Ectodermal cell (in vitro differentiated cells): ENCODE results near the gene GPR17.

Source experiments
- H3K27ac ChIP-seq: 2 replicates; pipeline ENCODE4 v1.7.0; 2013; ENCODE audit warnings: mild to moderate bottlenecking, low read depth, low read length; ENCODE audit not compliant: insufficient read depth, poor library complexity, severe bottlenecking
- H3K27me3 ChIP-seq: 2 replicates; pipeline ENCODE4 v1.7.0; 2013; ENCODE audit warnings: mild to moderate bottlenecking, low read length; ENCODE audit not compliant: insufficient read depth, control insufficient read depth, poor library complexity, severe bottlenecking
- H3K36me3 ChIP-seq: one replicate; pipeline ENCODE4 v1.7.0; 2013; ENCODE audit warnings: low read length; ENCODE audit not compliant: control insufficient read depth, insufficient read depth
- H3K4me1 ChIP-seq: one replicate; pipeline ENCODE4 v1.7.0; 2013; ENCODE audit warnings: low read length; ENCODE audit not compliant: control insufficient read depth, insufficient read depth
- H3K4me3 ChIP-seq: 2 replicates; pipeline ENCODE4 v1.7.0; 2013; ENCODE audit warnings: low read depth, low read length, control low read depth; ENCODE audit not compliant: insufficient read depth
- H3K9me3 ChIP-seq: 2 replicates; pipeline ENCODE4 v1.7.0; 2013; ENCODE audit warnings: mild to moderate bottlenecking, low read length, moderate library complexity; ENCODE audit not compliant: control insufficient read depth
- WGBS, 2 experiments: methylation state at CpG; one replicate each; pipeline ENCODE4 v1.1.7; 2013; ENCODE audit warnings: missing lambda C conversion rate in 2 of 2; 5-methylcytosine and 5-hydroxymethylcytosine counted together

The GPR17 gene

GRCh38 chr2:127681976-127682857 is 36.3 kb downstream of the GPR17 start:
- H3K36me3 ChIP-seq = no peaks in the 10 kb centered on the region
- peaks cover 5% of the 10 kb centered on the region for H3K27me3 ChIP-seq
- H3K9me3 ChIP-seq = no peaks in the 10 kb centered on the region
- no peak overlapping the region for H3K27ac ChIP-seq
- H3K4me1 ChIP-seq = peaks cover 6% of the 10 kb centered on the region
- H3K4me3 ChIP-seq = no peak overlapping the region
- 86 to 93% methylated on average over 6 of the region's 6 CpGs for WGBS, 2 experiments

- no peaks in the 10 kb centered on the region for H3K27me3 ChIP-seq
- no peaks in the 10 kb centered on the region for H3K9me3 ChIP-seq
- H3K4me3 ChIP-seq = no peak overlapping the region
- H3K4me1 ChIP-seq = peaks cover 6% of the 10 kb centered on the region
- H3K27ac ChIP-seq = no peak overlapping the region
- no peaks in the 10 kb centered on the region for H3K36me3 ChIP-seq
Measured at GRCh38 chr2:127683056-127683455, 37.1 kb downstream of the GPR17 start.

GRCh38 chr2:127683757-127684156 is 37.8 kb downstream of the GPR17 start:
- peaks cover 6% of the 10 kb centered on the region for H3K4me1 ChIP-seq

GRCh38 chr2:127685410-127686080 is 39.6 kb downstream of the GPR17 start:
- WGBS, 2 experiments = 83 to 87% methylated on average over 8 of the region's 8 CpGs
- Histone ChIP-seq H3K27me3 (no peaks in the 10 kb centered on the region), H3K4me3 (no peak overlapping the region), H3K27ac (no peak overlapping the region), H3K36me3 (no peaks in the 10 kb centered on the region), H3K4me1 (peaks cover 6% of the 10 kb centered on the region), H3K9me3 (no peaks in the 10 kb centered on the region)

More at GRCh38 chr2:127683757-127684156, 37.8 kb downstream of the GPR17 start:
- no peaks in the 10 kb centered on the region for H3K36me3 ChIP-seq
- H3K27ac ChIP-seq = no peak overlapping the region
- WGBS, 2 experiments = 92 to 93% methylated on average over 15 of the region's 15 CpGs
- H3K4me3 ChIP-seq = no peak overlapping the region
- H3K9me3 ChIP-seq = no peaks in the 10 kb centered on the region
- H3K27me3 ChIP-seq = no peaks in the 10 kb centered on the region

- Histone ChIP-seq H3K4me3 (no peak overlapping the region), H3K9me3 (peaks cover 3% of the 10 kb centered on the region), H3K27ac (no peak overlapping the region), H3K36me3 (no peaks in the 10 kb centered on the region), H3K27me3 (no peaks in the 10 kb centered on the region), H3K4me1 (no peaks in the 10 kb centered on the region)
- WGBS, 2 experiments = 86% methylated on average over 1 of the region's 1 CpG; no CpG with 5 or more reads in 1 of the 2 experiments
Measured at GRCh38 chr2:127688405-127688804, 42.5 kb downstream of the GPR17 start.

GRCh38 chr2:127690696-127691095 is 44.7 kb downstream of the GPR17 start:
- no peaks in the 10 kb centered on the region for H3K36me3 ChIP-seq
- WGBS, 2 experiments = 78 to 82% methylated on average over 2 of the region's 2 CpGs

GRCh38 chr2:127694986-127695385 is 49.0 kb downstream of the GPR17 start:
- H3K27ac ChIP-seq = no peak overlapping the region
- 94% methylated on average over 9 of the region's 9 CpGs for WGBS, 2 experiments
- no peaks in the 10 kb centered on the region for H3K36me3 ChIP-seq
- peaks cover 3% of the 10 kb centered on the region for H3K9me3 ChIP-seq
- no peak overlapping the region for H3K4me3 ChIP-seq
- H3K27me3 ChIP-seq = peaks cover 4% of the 10 kb centered on the region
- no peaks in the 10 kb centered on the region for H3K4me1 ChIP-seq

More at GRCh38 chr2:127690696-127691095, 44.7 kb downstream of the GPR17 start:
- peaks cover 3% of the 10 kb centered on the region for H3K9me3 ChIP-seq
- H3K4me3 ChIP-seq = no peak overlapping the region
- peaks cover 4% of the 10 kb centered on the region for H3K27me3 ChIP-seq
- no peaks in the 10 kb centered on the region for H3K4me1 ChIP-seq
- H3K27ac ChIP-seq = no peak overlapping the region

- no peaks in the 10 kb centered on the region for H3K36me3 ChIP-seq
- H3K9me3 ChIP-seq = peaks cover under 1% of the 10 kb centered on the region
- peaks cover 4% of the 10 kb centered on the region for H3K27me3 ChIP-seq
- 79% methylated on average over 52 of the region's 52 CpGs for WGBS, 2 experiments
- H3K4me1 ChIP-seq = peaks cover 7% of the 10 kb centered on the region
- H3K4me3 ChIP-seq = no peak overlapping the region
- H3K27ac ChIP-seq = no peak overlapping the region
Measured at GRCh38 chr2:127695491-127696472, 49.8 kb downstream of the GPR17 start.

GRCh38 chr2:127697482-127698180 is 51.7 kb downstream of the GPR17 start:
- 94 to 95% methylated on average over 21 of the region's 21 CpGs for WGBS, 2 experiments
- H3K4me3 ChIP-seq = no peak overlapping the region
- H3K4me1 ChIP-seq = peaks cover 11% of the 10 kb centered on the region
- no peak overlapping the region for H3K27ac ChIP-seq
- H3K27me3 ChIP-seq = peaks cover 4% of the 10 kb centered on the region
- H3K9me3 ChIP-seq = no peaks in the 10 kb centered on the region
- no peaks in the 10 kb centered on the region for H3K36me3 ChIP-seq
